ENCODE measurements around the gene TRMT10A. TPM values are rescaled to one million over a fixed set of nuclear protein-coding genes. Genes with fewer than 3 reads are reported as not detected.
A peak's percentile ranks its signal among the peaks of the same experiment; 100 is the strongest.
"Not testable (repeated sequence)": the region's sequence is repeated elsewhere in the genome, so short reads cannot be mapped to it uniquely, and the experiment has no call there.

Gene TRMT10A
- total RNA-seq, 2 donors from 2014 or later, result 6.1 to 9.1 TPM

DNA sequence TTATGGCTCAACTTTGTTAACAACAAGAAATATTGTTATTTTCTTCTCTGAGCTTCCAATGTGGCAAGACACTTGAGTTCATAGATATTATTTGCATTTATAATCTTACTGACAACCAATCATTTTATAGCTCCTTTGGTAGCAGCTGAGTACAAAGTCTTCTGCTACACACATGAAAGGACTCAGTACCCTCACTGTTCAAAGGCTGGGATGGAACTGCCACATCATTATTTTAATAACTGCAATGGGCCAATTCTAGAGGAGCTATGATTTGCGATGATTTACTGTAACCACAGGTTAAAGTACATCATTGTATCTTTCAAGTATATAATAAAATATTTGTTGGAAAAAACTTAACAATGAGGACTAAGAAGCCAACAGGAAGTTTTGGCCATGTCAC lies 21.7 kb upstream of the TRMT10A start:
- no peak for ATAC-seq (replicated peaks in 1 of 2)
- Mint-ChIP-seq H3K4me3 (no peak overlapping the region), H3K9me3 (no peaks in the 10 kb centered on the region), H3K27me3 (ENCODE audit: low read depth) (peaks cover 56% of the 10 kb centered on the region), H3K36me3 (ENCODE audit: insufficient read depth in 2 of 2) (no peaks in the 10 kb centered on the region), H3K4me1 (ENCODE audit: low read depth) (no peaks in the 10 kb centered on the region), H3K27ac (no peak overlapping the region)
- no peak for DNase-seq

GRCh38 chr4:99578714-99579113 lies 14.9 kb upstream of the TRMT10A start:
- DNase-seq (no peak), ATAC-seq (replicated peaks in 1 of 2) (no peak)
- no peak overlapping the region for H3K27ac Mint-ChIP-seq
- H3K4me3 Mint-ChIP-seq, result no peak overlapping the region
- no peaks in the 10 kb centered on the region for H3K9me3 Mint-ChIP-seq
- H3K36me3 Mint-ChIP-seq (ENCODE audit: insufficient read depth in 2 of 2), result no peaks in the 10 kb centered on the region
- H3K4me1 Mint-ChIP-seq (ENCODE audit: low read depth), result no peaks in the 10 kb centered on the region
- peaks cover 49% of the 10 kb centered on the region for H3K27me3 Mint-ChIP-seq (ENCODE audit: low read depth)

DNA sequence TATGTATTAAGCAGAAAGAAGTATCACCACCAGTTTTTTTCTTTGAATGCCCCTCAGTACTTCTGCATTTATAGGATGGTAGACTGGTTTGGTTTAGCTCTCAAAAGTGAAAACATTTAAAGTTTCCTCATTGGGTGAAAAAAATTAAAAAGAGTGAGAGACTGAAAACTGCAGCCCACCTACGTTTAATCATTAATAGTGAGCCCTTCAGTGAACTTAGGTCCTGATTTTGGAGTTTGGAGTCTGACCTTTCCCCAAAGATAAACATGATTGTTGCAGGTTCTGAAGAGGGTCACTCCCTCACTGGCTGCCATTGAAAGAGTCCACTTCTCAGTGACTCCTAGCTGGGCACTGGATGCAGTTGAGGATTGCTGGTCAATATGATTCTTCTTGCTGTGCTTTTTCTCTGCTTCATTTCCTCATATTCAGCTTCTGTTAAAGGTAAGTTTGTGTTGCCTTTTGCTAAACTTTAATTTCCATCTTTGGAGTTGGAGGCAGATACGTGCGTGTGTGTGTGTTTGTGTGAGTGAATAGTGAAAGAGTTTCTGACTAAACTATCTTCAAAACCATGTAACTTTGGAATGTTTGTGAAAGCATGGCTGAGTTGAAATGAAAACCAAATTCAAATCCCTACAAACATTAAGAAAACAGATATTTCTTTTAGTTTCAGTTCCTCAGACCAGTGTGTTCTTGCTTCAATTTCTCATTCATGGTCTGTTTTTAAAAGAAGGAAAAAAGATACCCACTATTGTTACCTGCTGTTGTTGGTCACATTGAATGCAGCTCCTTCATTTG lies 10.9 kb upstream of the TRMT10A start, which contains the start of gene MTTP:
TSS of gene MTTP (plus strand) at position 295 of the 795 bp plus-strand sequence. CDS start at position 381, 86 bp downstream.
- Mint-ChIP-seq H3K27ac (no peak within 1 kb of the TSS), H3K27me3 (ENCODE audit: low read depth) (peaks cover 26% of the 10 kb centered on the region), H3K4me3 (no peak within 1 kb of the TSS), H3K36me3 (ENCODE audit: insufficient read depth in 2 of 2) (no peaks in the 10 kb centered on the region), H3K4me1 (ENCODE audit: low read depth) (no peaks in the 10 kb centered on the region), H3K9me3 (no peaks in the 10 kb centered on the region)
- ATAC-seq (replicated peaks in 1 of 2) (no peak), DNase-seq (no peak)

GRCh38 chr4:99573735-99574368 lies 10.0 kb upstream of the TRMT10A start:
- no peaks in the 10 kb centered on the region for H3K36me3 Mint-ChIP-seq (ENCODE audit: insufficient read depth in 2 of 2)
- ATAC-seq (replicated peaks in 1 of 2) (no peak), DNase-seq (no peak)
- H3K27ac Mint-ChIP-seq, result no peak overlapping the region
- no peaks in the 10 kb centered on the region for H3K4me1 Mint-ChIP-seq (ENCODE audit: low read depth)
- peaks cover 23% of the 10 kb centered on the region for H3K27me3 Mint-ChIP-seq (ENCODE audit: low read depth)
- no peak overlapping the region for H3K4me3 Mint-ChIP-seq
- no peaks in the 10 kb centered on the region for H3K9me3 Mint-ChIP-seq

DNA sequence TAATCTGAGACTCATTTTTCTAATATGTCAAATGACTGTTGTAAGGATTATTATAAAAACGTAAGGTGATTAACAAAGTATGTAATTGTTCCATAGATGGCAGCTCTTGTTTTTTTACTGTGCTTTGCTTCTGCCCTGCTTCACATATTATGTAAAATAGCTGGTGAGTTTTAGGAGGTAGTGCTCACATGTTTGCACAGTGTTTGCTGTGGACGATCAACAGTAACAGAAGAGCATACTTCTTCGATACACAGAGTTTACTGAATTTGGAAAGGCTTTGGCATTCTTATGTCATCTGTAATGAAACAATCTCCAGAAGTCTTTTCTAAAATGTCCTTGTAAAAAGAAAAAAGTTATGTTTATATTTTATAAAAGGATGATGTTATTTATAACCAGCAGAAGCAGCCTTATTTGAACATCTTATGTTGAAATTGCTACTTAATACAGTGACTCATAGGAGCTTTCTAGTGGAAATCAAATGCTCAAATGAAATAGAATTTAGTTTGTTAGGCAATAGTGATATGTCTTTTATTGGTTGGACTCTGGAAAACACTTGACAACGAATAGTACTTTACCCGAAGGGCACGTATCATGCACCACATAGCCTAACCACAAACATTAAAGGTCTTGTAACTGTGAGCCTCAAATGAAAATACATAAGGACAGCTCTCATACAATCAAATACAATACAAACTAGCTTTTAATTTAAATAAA lies 8.8 kb upstream of the TRMT10A start:
- no peaks in the 10 kb centered on the region for H3K4me1 Mint-ChIP-seq (ENCODE audit: low read depth)
- no peak overlapping the region for H3K4me3 Mint-ChIP-seq
- no peaks in the 10 kb centered on the region for H3K9me3 Mint-ChIP-seq
- H3K36me3 Mint-ChIP-seq (ENCODE audit: insufficient read depth in 2 of 2), result no peaks in the 10 kb centered on the region
- H3K27me3 Mint-ChIP-seq (ENCODE audit: low read depth), result peaks cover 25% of the 10 kb centered on the region
- no peak overlapping the region for H3K27ac Mint-ChIP-seq
- DNase-seq (no peak), ATAC-seq (replicated peaks in 1 of 2) (no peak)

DNA sequence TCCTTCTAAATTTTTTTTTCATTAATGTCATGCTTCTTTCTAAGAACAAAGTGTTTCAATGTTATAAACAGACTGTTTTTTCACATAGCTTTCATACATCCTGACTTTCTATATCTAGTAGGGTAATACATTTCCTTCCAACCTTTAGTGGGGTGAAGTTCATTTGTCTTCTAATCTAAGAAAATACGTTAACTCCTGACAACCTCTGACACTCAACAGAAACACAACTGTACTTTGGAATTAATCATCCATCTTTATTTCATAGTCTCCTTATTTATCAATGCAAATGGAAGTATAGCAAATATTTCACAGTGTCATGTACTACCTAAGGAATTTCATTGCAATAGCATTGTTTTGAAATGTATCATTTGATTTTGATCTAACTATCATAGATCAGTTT lies 8.0 kb upstream of the TRMT10A start:
- H3K4me1 Mint-ChIP-seq (ENCODE audit: low read depth), result no peaks in the 10 kb centered on the region
- H3K27me3 Mint-ChIP-seq (ENCODE audit: low read depth), result peaks cover 23% of the 10 kb centered on the region
- H3K36me3 Mint-ChIP-seq (ENCODE audit: insufficient read depth in 2 of 2), result no peaks in the 10 kb centered on the region
- ATAC-seq (replicated peaks in 1 of 2), result no peak
- H3K9me3 Mint-ChIP-seq, result no peaks in the 10 kb centered on the region
- H3K27ac Mint-ChIP-seq, result no peak overlapping the region
- H3K4me3 Mint-ChIP-seq, result no peak overlapping the region
- DNase-seq, result no peak

GRCh38 chr4:99564921-99565320 lies 1.1 kb upstream of the TRMT10A start:
- no peak overlapping the region for H3K27ac Mint-ChIP-seq
- H3K27me3 Mint-ChIP-seq (ENCODE audit: low read depth), result peaks cover 17% of the 10 kb centered on the region
- H3K4me3 Mint-ChIP-seq, result peak overlapping the region; percentile 20 to 37
- H3K36me3 Mint-ChIP-seq (ENCODE audit: insufficient read depth in 2 of 2), result peaks cover 0 to 1% of the 10 kb centered on the region in 2 donors
- H3K4me1 Mint-ChIP-seq (ENCODE audit: low read depth), result peaks cover 22% of the 10 kb centered on the region
- no peak for DNase-seq
- ATAC-seq (replicated peaks in 1 of 2), result no peak
- no peaks in the 10 kb centered on the region for H3K9me3 Mint-ChIP-seq

GRCh38 chr4:99552872-99553271 lies 11.0 kb downstream of the TRMT10A start:
- H3K9me3 Mint-ChIP-seq, result no peaks in the 10 kb centered on the region
- peaks cover 1 to 3% of the 10 kb centered on the region in 2 donors for H3K36me3 Mint-ChIP-seq (ENCODE audit: insufficient read depth in 2 of 2)
- DNase-seq, result no peak
- H3K27me3 Mint-ChIP-seq (ENCODE audit: low read depth), result no peaks in the 10 kb centered on the region
- no peak for ATAC-seq (replicated peaks in 1 of 2)
- no peak overlapping the region for H3K4me3 Mint-ChIP-seq
- H3K27ac Mint-ChIP-seq, result no peak overlapping the region
- no peaks in the 10 kb centered on the region for H3K4me1 Mint-ChIP-seq (ENCODE audit: low read depth)

DNA sequence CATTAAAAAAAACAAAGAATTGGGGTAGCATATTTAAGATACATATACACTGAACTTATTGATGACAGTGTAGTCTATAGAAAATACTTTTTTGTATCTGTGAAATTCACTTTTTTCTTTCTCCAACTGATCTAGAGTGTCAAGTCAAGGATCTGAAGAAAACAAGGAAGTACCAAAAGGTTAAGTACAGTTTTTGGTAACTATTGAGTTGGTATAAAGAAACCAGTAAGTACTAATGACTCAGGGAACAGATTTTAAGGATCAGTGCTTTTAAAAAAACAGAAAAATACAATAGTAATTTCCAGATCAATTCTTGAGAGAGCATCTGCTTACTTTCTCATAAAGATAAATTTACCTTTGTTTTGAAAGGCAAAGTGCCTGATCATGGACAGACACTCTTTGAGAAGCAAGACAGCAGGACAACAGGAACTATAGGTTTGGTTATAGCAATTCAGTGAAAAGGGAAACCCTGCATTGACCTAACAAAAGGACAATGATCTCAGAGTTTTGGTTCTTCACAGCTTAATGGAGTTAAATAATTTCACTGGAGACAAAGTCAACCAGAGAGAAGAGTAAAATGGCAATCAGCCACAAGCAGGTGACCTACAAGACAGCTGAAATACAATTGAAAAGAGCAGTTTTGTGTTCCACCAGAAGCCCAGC lies 23.4 kb downstream of the TRMT10A start:
- Mint-ChIP-seq H3K27ac (no peak overlapping the region), H3K4me3 (no peak overlapping the region), H3K9me3 (peaks cover 0 to 3% of the 10 kb centered on the region in 2 donors), H3K27me3 (ENCODE audit: low read depth) (no peaks in the 10 kb centered on the region), H3K36me3 (ENCODE audit: insufficient read depth in 2 of 2) (peaks cover 2 to 3% of the 10 kb centered on the region in 2 donors), H3K4me1 (ENCODE audit: low read depth) (no peaks in the 10 kb centered on the region)
- DNase-seq (no peak), ATAC-seq (replicated peaks in 1 of 2) (no peak)

DNA sequence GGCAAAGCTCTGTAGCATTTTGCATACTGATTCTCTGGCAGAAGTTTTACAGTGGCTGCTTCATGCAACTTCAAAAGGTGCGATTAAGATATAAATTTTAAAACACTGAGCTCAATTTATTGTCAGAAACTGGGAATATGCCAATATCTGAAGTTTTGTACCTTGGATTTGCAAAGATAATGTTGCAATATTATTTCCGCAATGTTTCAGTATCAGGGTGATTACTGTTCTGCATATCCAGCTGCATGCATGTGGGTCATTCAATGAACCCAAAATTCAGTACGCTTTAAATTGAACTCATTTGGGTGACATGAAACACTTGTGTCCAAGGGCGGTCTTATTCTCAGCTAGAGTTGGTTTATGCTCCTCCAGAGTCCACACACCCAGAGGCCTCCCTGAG lies 26.2 kb downstream of the TRMT10A start:
- ATAC-seq (replicated peaks in 1 of 2) (no peak), DNase-seq (no peak)
- Mint-ChIP-seq H3K27ac (no peak overlapping the region), H3K4me3 (no peak overlapping the region), H3K9me3 (no peaks in the 10 kb centered on the region), H3K4me1 (ENCODE audit: low read depth) (no peaks in the 10 kb centered on the region), H3K36me3 (ENCODE audit: insufficient read depth in 2 of 2) (no peaks in the 10 kb centered on the region), H3K27me3 (ENCODE audit: low read depth) (no peaks in the 10 kb centered on the region)

DNA sequence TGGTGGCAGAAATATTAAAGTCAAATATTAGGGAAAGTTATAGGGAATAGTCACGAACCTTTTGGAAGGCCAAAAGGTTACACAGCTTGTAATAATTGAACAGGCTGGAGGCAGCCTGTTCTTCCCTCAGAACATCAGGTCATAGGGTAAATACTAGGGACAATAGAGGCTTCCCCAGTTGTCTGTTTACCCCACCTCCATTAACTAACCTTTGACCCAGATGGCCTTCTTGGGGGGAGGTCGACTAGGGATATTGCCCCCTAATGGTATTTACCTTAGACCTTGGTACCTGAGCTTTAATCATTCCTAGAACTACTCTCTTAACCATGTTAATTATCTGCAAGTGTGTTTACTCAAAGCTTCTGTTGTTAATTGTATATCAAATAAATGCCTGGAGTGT lies 27.0 kb downstream of the TRMT10A start:
- no peaks in the 10 kb centered on the region for H3K36me3 Mint-ChIP-seq (ENCODE audit: insufficient read depth in 2 of 2)
- DNase-seq (no peak), ATAC-seq (replicated peaks in 1 of 2) (no peak)
- no peak overlapping the region for H3K27ac Mint-ChIP-seq
- H3K4me3 Mint-ChIP-seq, result no peak overlapping the region
- peaks cover 7% of the 10 kb centered on the region for H3K27me3 Mint-ChIP-seq (ENCODE audit: low read depth)
- H3K9me3 Mint-ChIP-seq, result no peaks in the 10 kb centered on the region
- no peaks in the 10 kb centered on the region for H3K4me1 Mint-ChIP-seq (ENCODE audit: low read depth)

DNA sequence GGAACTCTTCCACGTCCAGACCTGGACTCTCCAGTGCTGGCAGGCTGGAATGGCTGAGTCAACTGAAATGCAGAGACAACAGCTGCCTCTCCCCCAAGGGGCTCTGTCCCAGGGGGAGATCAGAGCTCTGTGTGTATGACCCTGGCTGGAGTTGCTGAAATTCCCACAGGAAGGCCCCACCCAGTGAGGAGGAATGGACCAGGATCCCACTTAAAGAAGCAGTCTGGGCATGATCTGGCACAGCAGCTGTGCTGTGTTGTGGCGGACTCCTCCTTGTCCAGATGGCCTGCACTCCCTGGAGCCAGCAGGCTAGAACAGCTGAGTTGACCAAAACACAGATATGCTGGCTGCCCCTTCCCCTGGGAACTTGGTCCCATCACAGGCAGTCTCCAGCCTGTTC lies 27.6 kb downstream of the TRMT10A start:
- Mint-ChIP-seq H3K36me3 (ENCODE audit: insufficient read depth in 2 of 2) (no peaks in the 10 kb centered on the region), H3K4me1 (ENCODE audit: low read depth) (no peaks in the 10 kb centered on the region), H3K4me3 (no peak overlapping the region), H3K27ac (no peak overlapping the region), H3K27me3 (ENCODE audit: low read depth) (peaks cover 7% of the 10 kb centered on the region), H3K9me3 (no peaks in the 10 kb centered on the region)
- no peak for ATAC-seq (replicated peaks in 1 of 2)
- DNase-seq, result no peak

GRCh38 chr4:99534699-99535098 lies 29.1 kb downstream of the TRMT10A start:
- not testable (repeated sequence) for DNase-seq; H3K9me3 Mint-ChIP-seq; H3K4me1 Mint-ChIP-seq (ENCODE audit: low read depth); ATAC-seq (replicated peaks in 1 of 2); H3K27ac Mint-ChIP-seq; H3K36me3 Mint-ChIP-seq (ENCODE audit: insufficient read depth in 2 of 2); H3K4me3 Mint-ChIP-seq; H3K27me3 Mint-ChIP-seq (ENCODE audit: low read depth)
